ENCODE measurements around the gene CADM2. TPM values are rescaled to one million over a fixed set of nuclear protein-coding genes. Genes with fewer than 3 reads are reported as not detected.

Gene CADM2
- total RNA-seq, 1 experiment from 2014 or later = not detected

DNA sequence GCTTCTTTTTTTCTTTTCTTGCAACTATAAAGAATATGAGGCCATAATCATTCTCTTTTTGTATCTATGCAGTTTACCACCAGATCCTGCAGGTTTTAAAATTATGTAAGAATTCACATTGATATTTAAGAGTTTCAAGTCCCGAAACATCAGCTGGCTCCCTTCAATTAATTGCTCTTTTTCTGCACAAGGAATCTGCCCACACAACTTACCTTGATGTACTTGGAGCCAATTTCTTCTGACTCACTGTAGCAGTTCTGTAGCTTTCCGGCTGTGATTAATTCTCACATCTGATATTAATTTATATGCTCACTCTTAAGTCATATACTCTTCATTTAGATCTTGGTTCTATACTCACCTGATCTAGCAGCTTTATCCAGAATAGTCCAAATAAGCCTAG is 781.8 kb downstream of the CADM2 start:
- no peak for DNase-seq (ENCODE audit: low read depth)
- in situ Hi-C loops (cut with HindIII; ENCODE audit: low pct_unique_long_range_greater_than_20kb, low sequenced_read_pairs) = no loop called here

DNA sequence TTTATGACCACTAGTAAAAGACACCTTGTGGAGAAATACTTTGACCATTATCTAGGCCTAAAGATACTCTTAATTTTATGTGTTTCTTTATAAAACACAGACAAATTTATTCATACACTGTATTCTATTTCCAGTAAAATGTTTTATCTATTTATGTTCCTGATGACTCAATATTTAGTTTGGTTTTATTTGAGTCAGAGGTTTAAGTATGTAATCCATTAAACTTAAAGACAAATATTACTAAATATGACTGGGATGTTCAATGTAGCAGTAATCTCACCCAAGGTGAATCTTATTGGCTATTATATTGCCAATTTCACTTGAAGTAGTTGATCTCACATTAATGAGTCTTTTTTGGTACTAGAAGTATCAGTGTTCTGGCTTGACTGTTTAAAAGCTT is 799.7 kb downstream of the CADM2 start:
- no peak for DNase-seq (ENCODE audit: low read depth)
- in situ Hi-C loops (cut with HindIII; ENCODE audit: low pct_unique_long_range_greater_than_20kb, low sequenced_read_pairs) = no loop called here

GRCh38 chr3:85760342-85760741 is 801.6 kb downstream of the CADM2 start:
- in situ Hi-C loops (cut with HindIII; ENCODE audit: low pct_unique_long_range_greater_than_20kb, low sequenced_read_pairs) = no loop called here
- DNase-seq (ENCODE audit: low read depth) = no peak

DNA sequence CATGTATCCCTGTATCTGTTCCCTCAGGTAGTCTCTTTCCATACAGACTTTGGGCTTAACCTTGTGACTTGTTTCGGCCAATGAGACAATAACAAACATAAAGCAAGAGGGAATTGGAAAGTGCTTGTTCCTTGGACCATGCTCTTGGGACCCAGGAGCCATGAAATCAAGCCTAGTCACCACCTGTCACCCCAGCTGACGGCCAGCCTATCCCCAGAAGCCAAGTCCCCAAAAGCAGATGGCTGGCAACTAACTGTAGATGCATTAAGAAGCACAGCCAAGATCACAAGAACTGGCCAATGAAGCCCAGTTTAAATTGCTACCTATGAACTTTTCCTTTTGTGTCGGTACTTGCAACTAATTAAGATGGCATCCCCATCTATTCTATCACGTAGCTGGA is 822.0 kb downstream of the CADM2 start:
- in situ Hi-C loops (cut with HindIII; ENCODE audit: low pct_unique_long_range_greater_than_20kb, low sequenced_read_pairs) = no loop called here
- DNase-seq (ENCODE audit: low read depth) = no peak

- in situ Hi-C loops (cut with HindIII; ENCODE audit: low pct_unique_long_range_greater_than_20kb, low sequenced_read_pairs) = no loop called here
- no peak for DNase-seq (ENCODE audit: low read depth)
Measured at GRCh38 chr3:85781806-85782205, 823.0 kb downstream of the CADM2 start.

- DNase-seq (ENCODE audit: low read depth) = no peak
- in situ Hi-C loops (cut with HindIII; ENCODE audit: low pct_unique_long_range_greater_than_20kb, low sequenced_read_pairs) = no loop called here
Measured at GRCh38 chr3:85783291-85783690, 824.5 kb downstream of the CADM2 start.

DNA sequence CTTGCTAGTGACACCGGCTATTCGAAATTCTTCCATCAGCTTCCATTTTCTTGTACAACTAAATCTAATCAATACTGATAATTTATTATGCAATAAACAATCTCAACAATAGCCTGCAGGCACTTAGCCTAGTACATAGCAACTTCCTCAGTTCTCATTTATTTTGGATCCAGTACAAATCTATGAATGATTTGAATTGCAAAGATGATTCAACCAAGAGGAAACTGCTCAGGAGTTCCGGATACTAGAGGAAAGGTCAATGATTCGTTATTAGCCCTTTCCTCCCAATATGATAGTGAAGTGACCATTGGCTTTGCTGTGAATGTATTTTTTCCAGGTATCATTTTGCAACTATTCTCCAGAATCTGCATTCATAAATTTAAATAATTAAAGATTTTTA is 827.0 kb downstream of the CADM2 start:
- no peak for DNase-seq (ENCODE audit: low read depth)
- in situ Hi-C loops (cut with HindIII; ENCODE audit: low pct_unique_long_range_greater_than_20kb, low sequenced_read_pairs) = no loop called here

DNA sequence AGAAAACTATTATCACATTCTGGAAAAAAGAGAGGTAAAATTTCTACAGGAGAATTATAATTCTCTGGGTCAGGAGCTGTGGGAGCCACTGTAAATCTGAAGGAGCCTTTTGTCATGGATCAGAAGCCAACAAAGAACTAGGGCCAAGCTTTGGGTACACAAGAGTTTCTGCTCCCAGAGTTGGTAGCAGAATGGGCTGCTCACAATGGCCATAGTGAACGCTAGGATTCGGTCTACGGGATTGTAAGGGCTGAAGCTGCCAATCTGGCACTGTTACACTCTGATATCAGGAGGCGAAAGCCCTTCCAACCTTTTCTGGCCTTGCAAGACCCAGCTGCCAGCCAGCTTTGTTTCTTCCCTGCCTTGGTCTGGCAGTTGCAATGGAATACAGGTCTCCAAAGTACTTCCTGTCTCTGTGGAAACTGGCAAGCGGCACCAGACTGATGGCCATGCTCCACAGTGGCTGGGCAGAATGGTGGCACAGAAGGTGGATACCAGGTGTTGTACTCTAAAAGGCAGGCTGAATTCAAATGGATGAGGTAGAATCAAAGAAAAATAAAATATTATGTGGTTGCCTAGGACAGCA is 831.7 kb downstream of the CADM2 start:
- no peak for DNase-seq (ENCODE audit: low read depth)
- in situ Hi-C loops (cut with HindIII; ENCODE audit: low pct_unique_long_range_greater_than_20kb, low sequenced_read_pairs) = no loop called here

DNA sequence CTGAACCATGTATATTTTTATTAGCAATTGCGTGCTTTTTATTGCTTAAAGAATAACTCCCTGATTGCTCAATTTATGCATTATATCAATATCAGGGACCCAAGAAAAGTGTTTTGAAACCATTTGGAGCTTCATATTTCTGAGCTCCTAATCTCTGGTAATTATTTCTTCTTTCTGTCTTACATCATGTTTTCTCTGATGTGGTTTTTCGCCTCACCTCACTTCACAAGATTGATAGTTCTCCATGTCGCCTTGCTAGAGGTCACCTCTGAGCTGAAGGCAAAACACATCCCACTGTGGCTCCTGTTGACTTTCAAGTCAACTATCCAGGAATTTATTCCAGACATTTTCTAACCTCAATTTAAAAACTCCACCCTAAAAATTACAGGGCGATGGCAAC is 837.4 kb downstream of the CADM2 start:
- in situ Hi-C loops (cut with HindIII; ENCODE audit: low pct_unique_long_range_greater_than_20kb, low sequenced_read_pairs) = no loop called here
- DNase-seq (ENCODE audit: low read depth) = peak; percentile 46

- in situ Hi-C loops (cut with HindIII; ENCODE audit: low pct_unique_long_range_greater_than_20kb, low sequenced_read_pairs) = no loop called here
- no peak for DNase-seq (ENCODE audit: low read depth)
Measured at GRCh38 chr3:85800676-85801075, 841.9 kb downstream of the CADM2 start.

GRCh38 chr3:85801955-85802354 is 843.2 kb downstream of the CADM2 start:
- DNase-seq (ENCODE audit: low read depth) = no peak
- in situ Hi-C loops (cut with HindIII; ENCODE audit: low pct_unique_long_range_greater_than_20kb, low sequenced_read_pairs) = no loop called here

DNA sequence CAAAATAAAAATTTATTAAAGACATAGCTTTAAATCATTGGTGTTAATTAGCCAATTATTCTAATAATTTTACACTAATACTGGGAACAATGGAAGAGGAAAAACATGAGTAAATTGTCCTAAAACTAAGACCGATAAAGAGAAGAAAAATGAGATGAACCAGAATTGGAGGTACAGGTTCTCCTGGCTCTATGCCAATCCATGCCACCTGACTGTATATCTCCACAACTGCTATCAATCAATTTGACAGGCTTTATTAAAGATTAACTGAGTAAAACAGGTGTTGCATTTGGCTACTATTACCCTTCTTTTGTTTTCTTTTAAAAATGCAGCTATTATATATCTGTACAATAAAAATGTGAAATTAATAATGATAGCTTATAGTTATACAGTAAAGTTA is 850.0 kb downstream of the CADM2 start:
- no peak for DNase-seq (ENCODE audit: low read depth)
- in situ Hi-C loops (cut with HindIII; ENCODE audit: low pct_unique_long_range_greater_than_20kb, low sequenced_read_pairs) = no loop called here

GRCh38 chr3:85821130-85821756 is 862.5 kb downstream of the CADM2 start:
- peak; percentile 17 for DNase-seq (ENCODE audit: low read depth)
- in situ Hi-C loops (cut with HindIII; ENCODE audit: low pct_unique_long_range_greater_than_20kb, low sequenced_read_pairs) = no loop called here

GRCh38 chr3:85835857-85836440 is 877.2 kb downstream of the CADM2 start:
- in situ Hi-C loops (cut with HindIII; ENCODE audit: low pct_unique_long_range_greater_than_20kb, low sequenced_read_pairs) = no loop called here
- DNase-seq (ENCODE audit: low read depth) = no peak

- no peak for DNase-seq (ENCODE audit: low read depth)
- in situ Hi-C loops (cut with HindIII; ENCODE audit: low pct_unique_long_range_greater_than_20kb, low sequenced_read_pairs) = no loop called here
Measured at GRCh38 chr3:85837402-85837801, 878.6 kb downstream of the CADM2 start.

GRCh38 chr3:85838921-85839320 is 880.1 kb downstream of the CADM2 start:
- in situ Hi-C loops (cut with HindIII; ENCODE audit: low pct_unique_long_range_greater_than_20kb, low sequenced_read_pairs) = no loop called here
- DNase-seq (ENCODE audit: low read depth) = no peak

GRCh38 chr3:85842081-85842480 is 883.3 kb downstream of the CADM2 start:
- DNase-seq (ENCODE audit: low read depth) = no peak
- in situ Hi-C loops (cut with HindIII; ENCODE audit: low pct_unique_long_range_greater_than_20kb, low sequenced_read_pairs) = no loop called here

GRCh38 chr3:85846940-85847339 is 888.2 kb downstream of the CADM2 start:
- DNase-seq (ENCODE audit: low read depth) = no peak
- in situ Hi-C loops (cut with HindIII; ENCODE audit: low pct_unique_long_range_greater_than_20kb, low sequenced_read_pairs) = no loop called here

DNA sequence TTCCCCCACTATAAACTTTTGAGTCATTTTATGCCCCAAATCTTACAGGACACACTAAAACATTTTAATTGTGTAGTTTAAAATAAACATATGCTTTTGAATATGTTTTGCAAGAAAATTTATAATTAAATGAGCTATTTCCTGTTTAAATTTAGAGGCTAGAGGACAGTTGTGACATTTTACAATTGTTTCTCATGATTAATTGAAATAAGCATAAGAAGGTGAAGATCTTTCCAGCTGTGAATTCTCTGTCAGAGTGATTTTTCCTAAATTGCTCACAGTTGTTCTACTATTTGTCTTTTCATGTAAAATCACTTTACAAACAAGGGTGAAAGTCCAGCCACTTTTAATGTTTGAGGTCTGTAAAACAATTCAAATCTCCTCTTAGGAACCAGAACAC is 892.3 kb downstream of the CADM2 start:
- in situ Hi-C loops (cut with HindIII; ENCODE audit: low pct_unique_long_range_greater_than_20kb, low sequenced_read_pairs) = no loop called here
- no peak for DNase-seq (ENCODE audit: low read depth)

DNA sequence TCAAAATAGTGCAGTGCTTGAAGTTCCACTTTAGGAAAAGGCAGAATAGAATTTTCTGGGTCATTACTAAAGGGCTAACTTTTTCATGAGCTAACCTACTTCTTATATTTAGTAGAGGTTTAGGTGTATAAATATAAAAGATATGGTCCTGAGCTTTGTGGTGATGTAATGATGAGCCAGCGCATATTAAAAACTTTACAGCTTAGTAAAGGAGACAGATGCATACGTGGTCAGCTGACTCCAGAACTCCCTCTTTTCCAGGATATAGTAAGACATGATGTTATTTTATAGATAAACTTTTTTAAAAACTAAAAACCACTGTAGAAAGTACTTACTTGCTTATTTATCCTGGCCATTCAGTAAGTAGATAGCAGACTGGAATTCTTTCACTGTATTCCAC is 895.0 kb downstream of the CADM2 start:
- in situ Hi-C loops (cut with HindIII; ENCODE audit: low pct_unique_long_range_greater_than_20kb, low sequenced_read_pairs) = no loop called here

More for the DNA sequence above, 895.0 kb downstream of the CADM2 start:
- no peak for DNase-seq (ENCODE audit: low read depth)
